ENCODE data around the gene SYCP1. TPM values are rescaled to one million over a fixed set of nuclear protein-coding genes. Genes with fewer than 3 reads are reported as not detected.
"Not testable (repeated sequence)": the region's sequence is repeated elsewhere in the genome, so short reads cannot be mapped to it uniquely, and the experiment has no call there.

The SYCP1 gene
- total and polyA plus RNA-seq, 2 donors (not counting 1 experiment from before 2014, with no cell fraction given): not detected

GRCh38 chr1:115012434-115012833, 157.8 kb downstream of the SYCP1 start:
- no peaks in the 10 kb centered on the region for H3K79me2 ChIP-seq (ENCODE audit: control insufficient read depth, insufficient read depth, low read length)
- intact Hi-C loops (cut with micrococcal nuclease): no loop called here
- H3K4me1 ChIP-seq (ENCODE audit: control insufficient read depth in 2 of 2, insufficient read depth in 2 of 2, low read length in 2 of 2): no peaks in the 10 kb centered on the region
- 55% methylated on average over 1 of the region's 1 CpG for WGBS (ENCODE audit: insufficient coverage)
- no peak overlapping the region for H3K9ac ChIP-seq (ENCODE audit: low read length)
- H3K36me3 ChIP-seq (replicated peaks in 1 of 2; ENCODE audit: control extremely low read depth in 1 of 2, control insufficient read depth in 1 of 2, extremely low read depth in 1 of 2, insufficient read depth in 2 of 2, low read length in 1 of 2): no peaks in the 10 kb centered on the region
- DNase-seq: no peak
- H3K27ac Mint-ChIP-seq: no peak overlapping the region
- no peak overlapping the region for H2AFZ ChIP-seq (ENCODE audit: insufficient read depth, low read depth, low read length, poor library complexity, severe bottlenecking)
- H3K27me3 ChIP-seq (replicated peaks in 1 of 4; ENCODE audit: control extremely low read depth in 1 of 4, control insufficient read depth in 3 of 4, insufficient read depth in 4 of 4, low read length in 3 of 4): no peaks in the 10 kb centered on the region
- H3K4me1 Mint-ChIP-seq: no peaks in the 10 kb centered on the region
- ATAC-seq (ENCODE audit: low read depth): no peak
- TF ChIP-seq, protein P1, sequence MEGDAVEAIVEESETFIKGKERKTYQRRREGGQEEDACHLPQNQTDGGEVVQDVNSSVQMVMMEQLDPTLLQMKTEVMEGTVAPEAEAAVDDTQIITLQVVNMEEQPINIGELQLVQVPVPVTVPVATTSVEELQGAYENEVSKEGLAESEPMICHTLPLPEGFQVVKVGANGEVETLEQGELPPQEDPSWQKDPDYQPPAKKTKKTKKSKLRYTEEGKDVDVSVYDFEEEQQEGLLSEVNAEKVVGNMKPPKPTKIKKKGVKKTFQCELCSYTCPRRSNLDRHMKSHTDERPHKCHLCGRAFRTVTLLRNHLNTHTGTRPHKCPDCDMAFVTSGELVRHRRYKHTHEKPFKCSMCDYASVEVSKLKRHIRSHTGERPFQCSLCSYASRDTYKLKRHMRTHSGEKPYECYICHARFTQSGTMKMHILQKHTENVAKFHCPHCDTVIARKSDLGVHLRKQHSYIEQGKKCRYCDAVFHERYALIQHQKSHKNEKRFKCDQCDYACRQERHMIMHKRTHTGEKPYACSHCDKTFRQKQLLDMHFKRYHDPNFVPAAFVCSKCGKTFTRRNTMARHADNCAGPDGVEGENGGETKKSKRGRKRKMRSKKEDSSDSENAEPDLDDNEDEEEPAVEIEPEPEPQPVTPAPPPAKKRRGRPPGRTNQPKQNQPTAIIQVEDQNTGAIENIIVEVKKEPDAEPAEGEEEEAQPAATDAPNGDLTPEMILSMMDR (IDR thresholded peaks at IDR 0.05): no peak
- TF ChIP-seq EZH2 (IDR thresholded peaks at IDR 0.05; ENCODE audit: borderline replicate concordance, insufficient read depth, low read depth, low read length, poor library complexity, severe bottlenecking): no peak
- H3K27me3 Mint-ChIP-seq: no peaks in the 10 kb centered on the region
- H3K4me2 ChIP-seq (replicated peaks; ENCODE audit: low read depth, low read length, poor library complexity, severe bottlenecking): no peak overlapping the region
- no peaks in the 10 kb centered on the region for H4K20me1 ChIP-seq (ENCODE audit: control insufficient read depth, insufficient read depth, low read length, poor library complexity, severe bottlenecking)
- no peaks in the 10 kb centered on the region for H3K9me3 Mint-ChIP-seq (ENCODE audit: insufficient read depth)
- no peak overlapping the region for H3K4me3 ChIP-seq (ENCODE audit: control extremely low read depth in 1 of 5, extremely low read depth in 1 of 5, insufficient read depth in 1 of 5, low read depth in 2 of 5, low read length in 4 of 5)
- peaks cover 0 to 5% (median 0%) of the 10 kb centered on the region in 3 donors for H3K9me3 ChIP-seq (ENCODE audit: control extremely low read depth in 1 of 3, control insufficient read depth in 2 of 3, insufficient read depth in 1 of 3, low read length in 2 of 3)
- ChIA-PET POLR2A (no interaction called here), CTCF (no interaction called here)
- no peak overlapping the region for H3K27ac ChIP-seq (ENCODE audit: low read length in 2 of 2)
- no peak overlapping the region for H3K4me3 Mint-ChIP-seq

- DNase-seq: no peak
- Histone ChIP-seq H3K9me3 (ENCODE audit: control extremely low read depth in 1 of 3, control insufficient read depth in 2 of 3, insufficient read depth in 1 of 3, low read length in 2 of 3) (peaks cover 0 to 5% (median 0%) of the 10 kb centered on the region in 3 donors), H3K4me2 (replicated peaks; ENCODE audit: low read depth, low read length, poor library complexity, severe bottlenecking) (no peak overlapping the region), H3K4me3 (ENCODE audit: control extremely low read depth in 1 of 5, extremely low read depth in 1 of 5, insufficient read depth in 1 of 5, low read depth in 2 of 5, low read length in 4 of 5) (no peak overlapping the region), H3K36me3 (replicated peaks in 1 of 2; ENCODE audit: control extremely low read depth in 1 of 2, control insufficient read depth in 1 of 2, extremely low read depth in 1 of 2, insufficient read depth in 2 of 2, low read length in 1 of 2) (no peaks in the 10 kb centered on the region), H3K27ac (ENCODE audit: low read length in 2 of 2) (no peak overlapping the region), H3K27me3 (replicated peaks in 1 of 4; ENCODE audit: control extremely low read depth in 1 of 4, control insufficient read depth in 3 of 4, insufficient read depth in 4 of 4, low read length in 3 of 4) (no peaks in the 10 kb centered on the region), H2AFZ (ENCODE audit: insufficient read depth, low read depth, low read length, poor library complexity, severe bottlenecking) (no peak overlapping the region), H3K9ac (ENCODE audit: low read length) (no peak overlapping the region), H3K4me1 (ENCODE audit: control insufficient read depth in 2 of 2, insufficient read depth in 2 of 2, low read length in 2 of 2) (no peaks in the 10 kb centered on the region), H3K79me2 (ENCODE audit: control insufficient read depth, insufficient read depth, low read length) (no peaks in the 10 kb centered on the region), H4K20me1 (ENCODE audit: control insufficient read depth, insufficient read depth, low read length, poor library complexity, severe bottlenecking) (no peaks in the 10 kb centered on the region)
- ChIA-PET POLR2A (no interaction called here), CTCF (no interaction called here)
- no peaks in the 10 kb centered on the region for H3K4me1 Mint-ChIP-seq
- WGBS (ENCODE audit: insufficient coverage): no CpG with 5 or more reads among the region's 2 CpGs
- intact Hi-C loops (cut with micrococcal nuclease): no loop called here
- no peaks in the 10 kb centered on the region for H3K9me3 Mint-ChIP-seq (ENCODE audit: insufficient read depth)
- H3K4me3 Mint-ChIP-seq: no peak overlapping the region
- ATAC-seq (ENCODE audit: low read depth): no peak
- TF ChIP-seq EZH2 (IDR thresholded peaks at IDR 0.05; ENCODE audit: borderline replicate concordance, insufficient read depth, low read depth, low read length, poor library complexity, severe bottlenecking): no peak
- TF ChIP-seq, protein P1 (IDR thresholded peaks at IDR 0.05): no peak
- peaks cover 4% of the 10 kb centered on the region for H3K27me3 Mint-ChIP-seq
- no peak overlapping the region for H3K27ac Mint-ChIP-seq
Observed at GRCh38 chr1:115013792-115014191, 159.1 kb downstream of the SYCP1 start.

- POLR2A ChIA-PET; ATAC-seq (ENCODE audit: low read depth); CTCF ChIA-PET; H3K4me3 Mint-ChIP-seq; H3K9me3 ChIP-seq (ENCODE audit: control extremely low read depth in 1 of 3, control insufficient read depth in 2 of 3, insufficient read depth in 1 of 3, low read length in 2 of 3); intact Hi-C loops (cut with micrococcal nuclease); H3K4me1 ChIP-seq (ENCODE audit: control insufficient read depth in 2 of 2, insufficient read depth in 2 of 2, low read length in 2 of 2); H4K20me1 ChIP-seq (ENCODE audit: control insufficient read depth, insufficient read depth, low read length, poor library complexity, severe bottlenecking); H3K4me3 ChIP-seq (ENCODE audit: control extremely low read depth in 1 of 5, extremely low read depth in 1 of 5, insufficient read depth in 1 of 5, low read depth in 2 of 5, low read length in 4 of 5); H3K9me3 Mint-ChIP-seq (ENCODE audit: insufficient read depth); H3K36me3 ChIP-seq (replicated peaks in 1 of 2; ENCODE audit: control extremely low read depth in 1 of 2, control insufficient read depth in 1 of 2, extremely low read depth in 1 of 2, insufficient read depth in 2 of 2, low read length in 1 of 2); H3K27me3 ChIP-seq (replicated peaks in 1 of 4; ENCODE audit: control extremely low read depth in 1 of 4, control insufficient read depth in 3 of 4, insufficient read depth in 4 of 4, low read length in 3 of 4); H3K9ac ChIP-seq (ENCODE audit: low read length); H3K27ac ChIP-seq (ENCODE audit: low read length in 2 of 2); H3K4me1 Mint-ChIP-seq; H2AFZ ChIP-seq (ENCODE audit: insufficient read depth, low read depth, low read length, poor library complexity, severe bottlenecking); H3K79me2 ChIP-seq (ENCODE audit: control insufficient read depth, insufficient read depth, low read length); H3K4me2 ChIP-seq (replicated peaks; ENCODE audit: low read depth, low read length, poor library complexity, severe bottlenecking); DNase-seq; H3K27ac Mint-ChIP-seq: not testable (repeated sequence)
- H3K27me3 Mint-ChIP-seq: peaks cover 25% of the 10 kb centered on the region
- WGBS (ENCODE audit: insufficient coverage): 84% methylated on average over 9 of the region's 9 CpGs
Observed at GRCh38 chr1:115019549-115019948, 164.9 kb downstream of the SYCP1 start.

Measured in B cell (primary cell).